Neural cell (in vitro differentiated cells): ENCODE results near the gene KLK7. TPM values are rescaled to one million over a fixed set of nuclear protein-coding genes. Genes with fewer than 3 reads are reported as not detected.

Experiments
- H2AFZ ChIP-seq: fragments of 200-600, 300-800 bp; sonication (generic), shearing (Covaris generic); 2 replicates; pipeline ENCODE4 v1.6.0; 2014; ENCODE audit warnings: low read depth, mild to moderate bottlenecking, antibody characterized with exemption, low read length, moderate library complexity
- H3F3A ChIP-seq: fragments of 200-600 bp; shearing (Covaris generic); 2 replicates; pipeline ENCODE4 v1.6.1; 2016; ENCODE audit warnings: mild to moderate bottlenecking, moderate library complexity, mixed read lengths, antibody characterized with exemption, low read length; ENCODE audit not compliant: insufficient read depth, poor library complexity, severe bottlenecking
- H3K27ac ChIP-seq: fragments of 200-600, 300-800 bp; sonication (generic), shearing (Covaris generic); 2 replicates; pipeline ENCODE4 v1.5.1; 2014; ENCODE audit warnings: mild to moderate bottlenecking, low read length, moderate library complexity
- H3K27me3 ChIP-seq: fragments of 300-800, 200-600 bp; sonication (generic), shearing (Covaris generic); 2 replicates; pipeline ENCODE4 v1.6.0; 2014; ENCODE audit warnings: mild to moderate bottlenecking, low read depth, low read length, moderate library complexity; ENCODE audit not compliant: insufficient read depth
- H3K36me3 ChIP-seq: fragments of 300-800, 200-600 bp; sonication (generic), shearing (Covaris generic); 2 replicates; pipeline ENCODE4 v1.5.1; 2014; ENCODE audit warnings: mild to moderate bottlenecking, antibody characterized with exemption, low read length, moderate library complexity; ENCODE audit not compliant: insufficient read depth
- H3K4me2 ChIP-seq: fragments of 300-800, 200-600 bp; sonication (generic), shearing (Covaris generic); 2 replicates; pipeline ENCODE4 v1.6.0; 2014; ENCODE audit warnings: mild to moderate bottlenecking, low read length
- H3K4me3 ChIP-seq: fragments of 300-800, 200-600 bp; sonication (generic), shearing (Covaris generic); 2 replicates; pipeline ENCODE4 v1.5.1; 2014; ENCODE audit warnings: mild to moderate bottlenecking, low read length, moderate library complexity
- H3K79me2 ChIP-seq: fragments of 200-600 bp; shearing (Covaris generic); replicated peaks from 2 replicates; pipeline ENCODE4 v1.6.0; 2014; ENCODE audit warnings: mild to moderate bottlenecking, low read length, moderate library complexity; ENCODE audit not compliant: insufficient read depth
- H3K9ac ChIP-seq: fragments of 300-800, 200-600 bp; sonication (generic), shearing (Covaris generic); 2 replicates; pipeline ENCODE4 v1.6.1; 2016; ENCODE audit warnings: mild to moderate bottlenecking, low read length, mixed read lengths
- H3K9me2 ChIP-seq: fragments of 200-600 bp; shearing (Covaris generic); 2 replicates; pipeline ENCODE4 v1.6.1; 2016; ENCODE audit warnings: mild to moderate bottlenecking, low read length, mixed read lengths; ENCODE audit not compliant: insufficient read depth
- H3K9me3 ChIP-seq: fragments of 200-600, 300-800 bp; sonication (generic), shearing (Covaris generic); 2 replicates; pipeline ENCODE4 v1.6.1; 2016; ENCODE audit warnings: mild to moderate bottlenecking, mixed run types, low read length, moderate library complexity, mixed read lengths
- H4K20me1 ChIP-seq: fragments of 200-600 bp; shearing (Covaris generic); 2 replicates; pipeline ENCODE4 v1.6.1; 2016; ENCODE audit warnings: mild to moderate bottlenecking, mixed run types; ENCODE audit not compliant: insufficient read depth
- CTCF ChIP-seq: fragments of 450-650 bp; IDR thresholded peaks from 2 replicates; pipeline ENCODE4 v1.5.1; 2014; ENCODE audit warnings: antibody characterized with exemption, mild to moderate bottlenecking, moderate library complexity; ENCODE audit not compliant: poor library complexity, severe bottlenecking
- EP300 ChIP-seq: fragments of 450-650 bp; conservative IDR thresholded peaks from 2 replicates; pipeline ENCODE4 v1.6.1; 2014; ENCODE audit warnings: antibody characterized with exemption, mild to moderate bottlenecking, moderate library complexity; ENCODE audit not compliant: poor library complexity, severe bottlenecking
- EZH2 ChIP-seq: fragments of 200-600, 300-800 bp; shearing (Covaris generic), sonication (generic); IDR thresholded peaks from 2 replicates; pipeline ENCODE4 v1.6.1; 2014; ENCODE audit warnings: antibody characterized with exemption, low read length, borderline replicate concordance, mild to moderate bottlenecking; ENCODE audit not compliant: insufficient read depth, poor library complexity, severe bottlenecking
- MXI1 ChIP-seq: fragments of 450-650 bp; conservative IDR thresholded peaks from 2 replicates; pipeline ENCODE4 v1.6.1; 2014; ENCODE audit warnings: antibody characterized with exemption, mild to moderate bottlenecking; ENCODE audit not compliant: poor library complexity, severe bottlenecking
- POLR2AphosphoS5 ChIP-seq: IDR thresholded peaks from 2 replicates; pipeline ENCODE4 v1.6.1; 2012
- RAD21 ChIP-seq: fragments of 450-650 bp; conservative IDR thresholded peaks from 2 replicates; pipeline ENCODE4 v1.6.1; 2014; ENCODE audit warnings: antibody characterized with exemption, mild to moderate bottlenecking, moderate library complexity
- REST ChIP-seq: IDR thresholded peaks from 2 replicates; pipeline ENCODE4 v1.6.1; 2012; ENCODE audit warnings: borderline replicate concordance
- SMC3 ChIP-seq: fragments of 450-650 bp; conservative IDR thresholded peaks from 2 replicates; pipeline ENCODE4 v1.6.1; 2014; ENCODE audit warnings: antibody characterized with exemption, mild to moderate bottlenecking, moderate library complexity; ENCODE audit not compliant: poor library complexity
- TAF1 ChIP-seq: IDR thresholded peaks from 2 replicates; pipeline ENCODE4 v1.6.1; 2012; ENCODE audit warnings: low read depth
- polyA plus RNA-seq: library from polyadenylated mRNA; depleted of rRNA; stranded (reverse); fragments of >200 nt; gene quantifications from 2 replicates; pipeline ENCODE4 v1.2.3, GENCODE V29; 2014

The KLK7 gene
- polyA plus RNA-seq, 1 donor from 2014 or later, result not detected

- Histone ChIP-seq H2AFZ (no peak overlapping the region), H3K9me3 (no peaks in the 10 kb centered on the region), H4K20me1 (no peaks in the 10 kb centered on the region), H3F3A (no peaks in the 10 kb centered on the region), H3K9me2 (no peaks in the 10 kb centered on the region), H3K27ac (no peak overlapping the region), H3K4me3 (no peak overlapping the region), H3K4me2 (no peak overlapping the region), H3K9ac (no peak overlapping the region), H3K27me3 (peaks cover 9% of the 10 kb centered on the region), H3K79me2 (no peaks in the 10 kb centered on the region), H3K36me3 (no peaks in the 10 kb centered on the region)
- TF ChIP-seq MXI1, result no peak
- TF ChIP-seq REST, result no peak
- TF ChIP-seq SMC3, result no peak
- TF ChIP-seq TAF1, result no peak
- TF ChIP-seq RAD21, result no peak
- TF ChIP-seq CTCF, result no peak
- TF ChIP-seq EZH2, result no peak
- no peak for TF ChIP-seq POLR2AphosphoS5
- TF ChIP-seq EP300, result no peak
These were observed 50.1 kb downstream of the KLK7 start for GRCh38 chr19:50933640-50934039.

GRCh38 chr19:50932690-50933083 lies 51.0 kb downstream of the KLK7 start:
- Histone ChIP-seq H3K9ac (no peak overlapping the region), H3K9me3 (no peaks in the 10 kb centered on the region), H3K4me3 (no peak overlapping the region), H3K27ac (no peak overlapping the region), H3K79me2 (no peaks in the 10 kb centered on the region), H3K36me3 (no peaks in the 10 kb centered on the region), H3K9me2 (no peaks in the 10 kb centered on the region), H3K27me3 (peaks cover 9% of the 10 kb centered on the region), H3F3A (no peaks in the 10 kb centered on the region), H4K20me1 (no peaks in the 10 kb centered on the region), H3K4me2 (no peak overlapping the region), H2AFZ (no peak overlapping the region)
- TF ChIP-seq MXI1 (no peak), POLR2AphosphoS5 (no peak), REST (no peak), EP300 (no peak), EZH2 (no peak), TAF1 (no peak)
